Karpas-422 (cell line): ENCODE data around the gene SPTB. TPM values are rescaled to one million over a fixed set of nuclear protein-coding genes. Genes with fewer than 3 reads are reported as not detected.

ENCODE experiments used
- DNase-seq: peaks from one replicate; pipeline ENCODE4 v3.0.0-alpha.2; 2015
- H2AFZ ChIP-seq: fragments of 200-600 bp; sonication (generic); 2 replicates; pipeline ENCODE4 v1.6.1; 2014; ENCODE audit warnings: antibody characterized with exemption, low read length, mixed read lengths
- H3K27ac ChIP-seq: fragments of 200-600 bp; sonication (generic); 2 replicates; pipeline ENCODE4 v1.5.1; 2014; ENCODE audit warnings: mild to moderate bottlenecking, low read length, moderate library complexity
- H3K27me3 ChIP-seq: fragments of 200-600 bp; sonication (generic); 2 replicates; pipeline ENCODE4 v1.6.1; 2014; ENCODE audit warnings: low read length, mixed read lengths
- H3K36me3 ChIP-seq: fragments of 200-600 bp; sonication (generic); 2 replicates; pipeline ENCODE4 v1.6.1; 2014; ENCODE audit warnings: low read length, mixed read lengths; ENCODE audit not compliant: insufficient read depth
- H3K4me1 ChIP-seq: fragments of 200-600 bp; sonication (generic); 2 replicates; pipeline ENCODE4 v1.6.1; 2014; ENCODE audit warnings: mild to moderate bottlenecking, low read length, mixed read lengths
- H3K4me2 ChIP-seq: fragments of 200-600 bp; sonication (generic); 2 replicates; pipeline ENCODE4 v1.6.1; 2014; ENCODE audit warnings: low read length, low read depth, mild to moderate bottlenecking; ENCODE audit not compliant: poor library complexity, severe bottlenecking
- H3K4me3 ChIP-seq: fragments of 200-600 bp; sonication (generic); 2 replicates; pipeline ENCODE4 v1.5.1; 2014; ENCODE audit warnings: mild to moderate bottlenecking, antibody characterized with exemption, low read length, mixed read lengths
- H3K79me2 ChIP-seq: fragments of 200-600 bp; sonication (generic); 2 replicates; pipeline ENCODE4 v1.6.1; 2014; ENCODE audit warnings: mild to moderate bottlenecking, low read length, mixed read lengths
- H3K9ac ChIP-seq: fragments of 200-600 bp; sonication (generic); 2 replicates; pipeline ENCODE4 v1.6.0; 2014; ENCODE audit warnings: low read length
- H3K9me2 ChIP-seq: fragments of 200-600 bp; sonication (generic), shearing (Covaris generic); replicated peaks from 2 replicates; pipeline ENCODE4 v1.6.0; 2014; ENCODE audit warnings: mild to moderate bottlenecking, low read length, moderate library complexity; ENCODE audit not compliant: insufficient read depth
- H3K9me3 ChIP-seq: fragments of 300-700, 200-600 bp; sonication (generic); 2 replicates; pipeline ENCODE4 v1.6.1; 2014; ENCODE audit warnings: low read length, mixed read lengths
- H4K20me1 ChIP-seq: fragments of 200-600 bp; sonication (generic); 2 replicates; pipeline ENCODE4 v1.6.1; 2014; ENCODE audit warnings: mild to moderate bottlenecking, antibody characterized with exemption, low read length, low read depth; ENCODE audit not compliant: insufficient read depth
- total RNA-seq: library from RNA; depleted of rRNA; stranded (reverse); fragments of >200 nt; shearing (Covaris generic); gene quantifications from 2 replicates; pipeline ENCODE4 v1.2.3, GENCODE V29; 2014; ENCODE audit warnings: low replicate concordance

The SPTB gene
- total RNA-seq, 1 experiment from 2014 or later = not detected

- H3K4me2 ChIP-seq = no peak overlapping the region
- no peaks in the 10 kb centered on the region for H4K20me1 ChIP-seq
- no peak overlapping the region for H3K4me3 ChIP-seq
- no peak for DNase-seq
- no peaks in the 10 kb centered on the region for H3K79me2 ChIP-seq
- no peak overlapping the region for H3K27ac ChIP-seq
- no peaks in the 10 kb centered on the region for H3K4me1 ChIP-seq
- no peaks in the 10 kb centered on the region for H3K9me3 ChIP-seq
- H3K36me3 ChIP-seq = no peaks in the 10 kb centered on the region
- H3K27me3 ChIP-seq = no peaks in the 10 kb centered on the region
- no peaks in the 10 kb centered on the region for H3K9me2 ChIP-seq
- H3K9ac ChIP-seq = no peak overlapping the region
- no peak overlapping the region for H2AFZ ChIP-seq
These were observed 176.1 kb downstream of the SPTB start for GRCh38 chr14:64703395-64704142.

- no peaks in the 10 kb centered on the region for H3K36me3 ChIP-seq
- no peak overlapping the region for H3K4me2 ChIP-seq
- DNase-seq = no peak
- no peaks in the 10 kb centered on the region for H3K9me2 ChIP-seq
- no peak overlapping the region for H3K27ac ChIP-seq
- no peaks in the 10 kb centered on the region for H3K9me3 ChIP-seq
- H2AFZ ChIP-seq = no peak overlapping the region
- no peak overlapping the region for H3K9ac ChIP-seq
- no peak overlapping the region for H3K4me3 ChIP-seq
- H3K79me2 ChIP-seq = no peaks in the 10 kb centered on the region
- H3K4me1 ChIP-seq = no peaks in the 10 kb centered on the region
- H3K27me3 ChIP-seq = no peaks in the 10 kb centered on the region
- no peaks in the 10 kb centered on the region for H4K20me1 ChIP-seq
These were observed 177.0 kb downstream of the SPTB start for GRCh38 chr14:64702493-64703394.

GRCh38 chr14:64701660-64702059 is 178.0 kb downstream of the SPTB start:
- Histone ChIP-seq H3K27ac (no peak overlapping the region), H3K4me1 (no peaks in the 10 kb centered on the region), H3K27me3 (no peaks in the 10 kb centered on the region), H3K79me2 (no peaks in the 10 kb centered on the region), H3K9ac (no peak overlapping the region), H2AFZ (no peak overlapping the region), H3K36me3 (no peaks in the 10 kb centered on the region), H3K4me2 (no peak overlapping the region), H4K20me1 (no peaks in the 10 kb centered on the region), H3K9me3 (no peaks in the 10 kb centered on the region), H3K4me3 (no peak overlapping the region), H3K9me2 (no peaks in the 10 kb centered on the region)
- no peak for DNase-seq

- H3K9ac ChIP-seq = no peak overlapping the region
- H2AFZ ChIP-seq = no peak overlapping the region
- no peaks in the 10 kb centered on the region for H3K9me3 ChIP-seq
- DNase-seq = no peak
- no peak overlapping the region for H3K27ac ChIP-seq
- no peaks in the 10 kb centered on the region for H3K4me1 ChIP-seq
- H3K36me3 ChIP-seq = no peaks in the 10 kb centered on the region
- H3K4me2 ChIP-seq = no peak overlapping the region
- H3K9me2 ChIP-seq = no peaks in the 10 kb centered on the region
- no peak overlapping the region for H3K4me3 ChIP-seq
- H3K79me2 ChIP-seq = no peaks in the 10 kb centered on the region
- H3K27me3 ChIP-seq = no peaks in the 10 kb centered on the region
- H4K20me1 ChIP-seq = no peaks in the 10 kb centered on the region
These were observed 178.8 kb downstream of the SPTB start for GRCh38 chr14:64700894-64701293.

GRCh38 chr14:64700290-64700689 is 179.4 kb downstream of the SPTB start:
- Histone ChIP-seq H3K27ac (no peak overlapping the region), H4K20me1 (no peaks in the 10 kb centered on the region), H3K36me3 (no peaks in the 10 kb centered on the region), H3K9me2 (no peaks in the 10 kb centered on the region), H3K4me3 (no peak overlapping the region), H3K9ac (no peak overlapping the region), H3K27me3 (no peaks in the 10 kb centered on the region), H3K9me3 (no peaks in the 10 kb centered on the region), H3K4me1 (no peaks in the 10 kb centered on the region), H3K79me2 (no peaks in the 10 kb centered on the region), H2AFZ (no peak overlapping the region), H3K4me2 (no peak overlapping the region)
- DNase-seq = no peak

GRCh38 chr14:64698903-64699302 is 180.8 kb downstream of the SPTB start:
- Histone ChIP-seq H2AFZ (no peak overlapping the region), H3K27ac (no peak overlapping the region), H3K36me3 (no peaks in the 10 kb centered on the region), H3K27me3 (no peaks in the 10 kb centered on the region), H3K79me2 (no peaks in the 10 kb centered on the region), H3K9me3 (no peaks in the 10 kb centered on the region), H3K4me3 (no peak overlapping the region), H4K20me1 (no peaks in the 10 kb centered on the region), H3K4me1 (no peaks in the 10 kb centered on the region), H3K4me2 (no peak overlapping the region), H3K9ac (no peak overlapping the region), H3K9me2 (no peaks in the 10 kb centered on the region)
- no peak for DNase-seq

- Histone ChIP-seq H3K4me2 (no peak overlapping the region), H3K4me3 (no peak overlapping the region), H3K27ac (no peak overlapping the region), H3K36me3 (no peaks in the 10 kb centered on the region), H4K20me1 (no peaks in the 10 kb centered on the region), H3K27me3 (no peaks in the 10 kb centered on the region), H3K9me2 (no peaks in the 10 kb centered on the region), H3K9ac (no peak overlapping the region), H3K4me1 (no peaks in the 10 kb centered on the region), H2AFZ (no peak overlapping the region), H3K79me2 (no peaks in the 10 kb centered on the region), H3K9me3 (no peaks in the 10 kb centered on the region)
- no peak for DNase-seq
These were observed 183.3 kb downstream of the SPTB start for GRCh38 chr14:64696355-64696857.
